ENCODE measurements around the gene ACOXL. TPM values are rescaled to one million over a fixed set of nuclear protein-coding genes. Genes with fewer than 3 reads are reported as not detected.

ACOXL gene
- total and polyA plus RNA-seq, 4 donors, result 4.4 to 32.8 (median 12.2) TPM

- TF ChIP-seq CTCF (IDR thresholded peaks at IDR 0.05; ENCODE audit: control extremely low read depth, extremely low read depth), result no peak
- Histone ChIP-seq H3K27me3 (ENCODE audit: control insufficient read depth in 3 of 3, insufficient read depth in 3 of 3, low read length in 2 of 3) (no peaks in the 10 kb centered on the region), H3K9me3 (ENCODE audit: control insufficient read depth in 4 of 4, insufficient read depth in 3 of 4, low read length in 3 of 4) (peaks cover 0 to 2% (median 0%) of the 10 kb centered on the region in 4 donors), H3K4me3 (no peak overlapping the region), H3K36me3 (ENCODE audit: control insufficient read depth in 4 of 4, insufficient read depth in 4 of 4, low read length in 4 of 4) (peaks cover 0 to 2% (median 0%) of the 10 kb centered on the region in 4 donors), H3K4me1 (ENCODE audit: control insufficient read depth in 5 of 5, insufficient read depth in 5 of 5, low read length in 5 of 5) (peaks cover 0 to 7% (median 0%) of the 10 kb centered on the region in 5 donors), H3K27ac (ENCODE audit: low read depth in 1 of 2, low read length in 1 of 2) (no peak overlapping the region), H3K9ac (ENCODE audit: insufficient read depth in 1 of 2, low read length in 2 of 2) (no peak overlapping the region)
- 78 to 90% methylated on average over 6 of the region's 6 CpGs for WGBS, 2 donors
- ATAC-seq (ENCODE audit: insufficient read depth, low FRiP score) (no peak), DNase-seq (no peak)
Observed at GRCh38 chr2:110829413-110830146, 97.2 kb downstream of the ACOXL start.

GRCh38 chr2:110832740-110833139 is 100.4 kb downstream of the ACOXL start:
- Histone ChIP-seq H3K9ac (ENCODE audit: insufficient read depth in 1 of 2, low read length in 2 of 2) (no peak overlapping the region), H3K4me1 (ENCODE audit: control insufficient read depth in 5 of 5, insufficient read depth in 5 of 5, low read length in 5 of 5) (peaks cover 0 to 19% (median 7%) of the 10 kb centered on the region in 5 donors), H3K27ac (ENCODE audit: low read depth in 1 of 2, low read length in 1 of 2) (no peak overlapping the region), H3K9me3 (ENCODE audit: control insufficient read depth in 4 of 4, insufficient read depth in 3 of 4, low read length in 3 of 4) (no peaks in the 10 kb centered on the region), H3K4me3 (no peak overlapping the region), H3K27me3 (ENCODE audit: control insufficient read depth in 3 of 3, insufficient read depth in 3 of 3, low read length in 2 of 3) (no peaks in the 10 kb centered on the region), H3K36me3 (ENCODE audit: control insufficient read depth in 4 of 4, insufficient read depth in 4 of 4, low read length in 4 of 4) (peaks cover 0 to 3% (median 0%) of the 10 kb centered on the region in 4 donors)
- DNase-seq, result no peak
- ATAC-seq (ENCODE audit: insufficient read depth, low FRiP score), result no peak
- TF ChIP-seq CTCF (IDR thresholded peaks at IDR 0.05; ENCODE audit: control extremely low read depth, extremely low read depth), result no peak
- 88 to 97% methylated on average over 1 of the region's 1 CpG for WGBS, 2 donors

- Histone ChIP-seq H3K4me1 (ENCODE audit: control insufficient read depth in 5 of 5, insufficient read depth in 5 of 5, low read length in 5 of 5) (peaks cover 0 to 34% (median 20%) of the 10 kb centered on the region in 5 donors), H3K36me3 (ENCODE audit: control insufficient read depth in 4 of 4, insufficient read depth in 4 of 4, low read length in 4 of 4) (peaks cover 0 to 3% (median 0%) of the 10 kb centered on the region in 4 donors), H3K4me3 (no peak overlapping the region), H3K9ac (ENCODE audit: insufficient read depth in 1 of 2, low read length in 2 of 2) (no peak overlapping the region), H3K27me3 (ENCODE audit: control insufficient read depth in 3 of 3, insufficient read depth in 3 of 3, low read length in 2 of 3) (no peaks in the 10 kb centered on the region), H3K27ac (ENCODE audit: low read depth in 1 of 2, low read length in 1 of 2) (no peak overlapping the region), H3K9me3 (ENCODE audit: control insufficient read depth in 4 of 4, insufficient read depth in 3 of 4, low read length in 3 of 4) (peaks cover 0 to 3% (median 0%) of the 10 kb centered on the region in 4 donors)
- 43 to 58% methylated on average over 7 of the region's 7 CpGs for WGBS, 2 donors
- no peak for DNase-seq
- no peak for ATAC-seq (ENCODE audit: insufficient read depth, low FRiP score)
- no peak for TF ChIP-seq CTCF (IDR thresholded peaks at IDR 0.05; ENCODE audit: control extremely low read depth, extremely low read depth)
Observed at GRCh38 chr2:110834134-110834827, 101.9 kb downstream of the ACOXL start.

Measured in lung (tissue), 12 donors.